H1 (cell line): Measurements from ENCODE around the gene TNFRSF6B. TPM values are rescaled to one million over a fixed set of nuclear protein-coding genes. Genes with fewer than 3 reads are reported as not detected.

Experiments used
- CTCF ChIA-PET: fragments of 300-600 bp; sonication (Branson Sonifier 250); formaldehyde crosslinking; loops from one replicate; lab custom pipeline; 2021; ENCODE audit not compliant: partially characterized antibody; lab: Charles Lee
- POLR2A ChIA-PET: fragments of 300-600 bp; sonication (Branson Sonifier 250); formaldehyde crosslinking; loops from one replicate; lab custom pipeline; 2021; ENCODE audit warnings: inconsistent platforms; ENCODE audit not compliant: partially characterized antibody; lab: Charles Lee
- DNase-seq, 2 experiments: peaks; one replicate each; pipeline versions ENCODE4 v3.0.0 to v3.0.0-alpha.2; 2010 to 2022; ENCODE audit warnings: low spot score in 2 of 2, low read depth in 1 of 2, mixed read lengths in 1 of 2
- FAIRE-seq: peaks from 2 replicates; lab custom pipeline; 2011; peaks lifted over from hg19 to GRCh38; lab: Jason Lieb, UNC
- H2AFZ ChIP-seq: 2 replicates; pipeline ENCODE4 v1.8.1; 2012; ENCODE audit warnings: low read length, inconsistent platforms
- H2AK5ac ChIP-seq: 2 replicates; pipeline ENCODE4 v1.6.1; 2013; ENCODE audit warnings: low read depth, low read length
- H2BK120ac ChIP-seq: replicated peaks from 2 replicates; pipeline ENCODE3; 2013; ENCODE audit warnings: low read depth, low read length, inconsistent platforms
- H2BK12ac ChIP-seq: 2 replicates; pipeline ENCODE4 v1.6.1; 2013; ENCODE audit warnings: low read depth, low read length
- H2BK15ac ChIP-seq: 2 replicates; pipeline ENCODE4 v1.6.1; 2013; ENCODE audit warnings: low read length
- H2BK20ac ChIP-seq: 2 replicates; pipeline ENCODE4 v1.6.1; 2013; ENCODE audit warnings: low read length
- H2BK5ac ChIP-seq: 2 replicates; pipeline ENCODE4 v1.6.1; 2013; ENCODE audit warnings: low read depth, low read length
- H3K14ac ChIP-seq: 2 replicates; pipeline ENCODE4 v1.6.1; 2013; ENCODE audit warnings: inconsistent platforms; ENCODE audit not compliant: insufficient read length
- H3K18ac ChIP-seq: 2 replicates; pipeline ENCODE4 v1.6.1; 2013; ENCODE audit warnings: low read length; ENCODE audit errors: extremely low read depth
- H3K23ac ChIP-seq: 2 replicates; pipeline ENCODE4 v1.6.1; 2013; ENCODE audit warnings: inconsistent platforms; ENCODE audit not compliant: insufficient read length
- H3K23me2 ChIP-seq: 2 replicates; pipeline ENCODE4 v1.6.1; 2013; ENCODE audit warnings: low read depth, low read length
- H3K27ac ChIP-seq: 2 replicates; pipeline ENCODE4 v1.6.1; 2011; ENCODE audit warnings: low read depth, low read length, inconsistent platforms
- H3K27me3 ChIP-seq, 4 experiments: replicated peaks in 1 of 4; 1 replicate in 1 of 4; 2 replicates in 3 of 4; pipeline versions ENCODE4 v1.6.1 to v1.8.1; 2011 to 2013; ENCODE audit warnings: low read length in 3 of 4, mild to moderate bottlenecking in 3 of 4, inconsistent platforms in 2 of 4, mixed read lengths in 2 of 4, moderate library complexity in 1 of 4; ENCODE audit not compliant: control insufficient read depth in 3 of 4, insufficient read depth in 3 of 4; ENCODE audit errors: extremely low read depth in 1 of 4
- H3K36me3 ChIP-seq, 4 experiments: 2 replicates each; pipeline versions ENCODE4 v1.6.1 to v1.8.1; 2011 to 2013; ENCODE audit warnings: mild to moderate bottlenecking in 4 of 4, low read length in 3 of 4, moderate library complexity in 2 of 4, control low read depth in 1 of 4, inconsistent platforms in 1 of 4; ENCODE audit not compliant: insufficient read depth in 4 of 4, control insufficient read depth in 2 of 4
- H3K4ac ChIP-seq: replicated peaks from 2 replicates; pipeline ENCODE3; 2013; ENCODE audit warnings: low read length, low read depth, mixed read lengths, inconsistent platforms; ENCODE audit not compliant: insufficient read length
- H3K4me1 ChIP-seq, 4 experiments: replicated peaks in 1 of 4; 1 replicate in 1 of 4; 2 replicates in 3 of 4; pipeline versions ENCODE4 v1.6.1 to v1.8.1; 2011 to 2013; ENCODE audit warnings: low read length in 3 of 4, inconsistent platforms in 2 of 4, mixed read lengths in 1 of 4; ENCODE audit not compliant: insufficient read depth in 4 of 4, control insufficient read depth in 3 of 4
- H3K4me2 ChIP-seq, 2 experiments: 2 replicates each; pipeline versions ENCODE4 v1.6.1 to v1.8.1; 2011 to 2013; ENCODE audit warnings: low read depth in 2 of 2, low read length in 2 of 2, control low read depth in 1 of 2, inconsistent platforms in 1 of 2, mild to moderate bottlenecking in 1 of 2; ENCODE audit not compliant: insufficient read depth in 1 of 2
- H3K4me3 ChIP-seq, 4 experiments: fragments of 200-600, 300-600 bp in 1 of 4; sonication (generic), shearing (Covaris generic), sonication (Bioruptor Twin) in 1 of 4; 2 replicates each; pipeline versions ENCODE4 v1.5.1 to v1.8.1; 2011 to 2016; ENCODE audit warnings: low read length in 4 of 4, low read depth in 3 of 4, control low read depth in 2 of 4, inconsistent platforms in 2 of 4, mild to moderate bottlenecking in 2 of 4, mixed read lengths in 1 of 4, moderate library complexity in 1 of 4; ENCODE audit not compliant: insufficient read depth in 2 of 4; ENCODE audit errors: extremely low read depth in 1 of 4
- H3K56ac ChIP-seq: replicated peaks from 2 replicates; pipeline ENCODE3; 2013; ENCODE audit warnings: low read depth, mild to moderate bottlenecking, mixed read lengths, low read length, inconsistent platforms; ENCODE audit not compliant: insufficient read length
- H3K79me1 ChIP-seq: 2 replicates; pipeline ENCODE4 v1.6.1; 2013; ENCODE audit warnings: low read depth, low read length, control low read depth
- H3K79me2 ChIP-seq, 2 experiments: 2 replicates each; pipeline versions ENCODE4 v1.6.1 to v1.8.1; 2012 to 2013; ENCODE audit warnings: low read length in 2 of 2, mild to moderate bottlenecking in 2 of 2, inconsistent platforms in 1 of 2; ENCODE audit not compliant: insufficient read depth in 2 of 2, control insufficient read depth in 1 of 2
- H3K9ac ChIP-seq, 4 experiments: replicated peaks in 1 of 4; 1 replicate in 1 of 4; 2 replicates in 3 of 4; pipeline versions ENCODE4 v1.6.1 to v1.8.1; 2011 to 2013; ENCODE audit warnings: low read depth in 3 of 4, low read length in 3 of 4, control low read depth in 2 of 4, mild to moderate bottlenecking in 2 of 4, moderate library complexity in 2 of 4, inconsistent platforms in 1 of 4; ENCODE audit errors: extremely low read depth in 1 of 4
- H3K9me3 ChIP-seq, 2 experiments: 2 replicates each; pipeline versions ENCODE4 v1.6.1 to v1.8.1; 2012 to 2013; ENCODE audit warnings: mild to moderate bottlenecking in 2 of 2, moderate library complexity in 2 of 2, control low read depth in 1 of 2, inconsistent platforms in 1 of 2, low read depth in 1 of 2, low read length in 1 of 2, mixed read lengths in 1 of 2; ENCODE audit not compliant: insufficient read depth in 2 of 2
- H4K20me1 ChIP-seq, 2 experiments: replicated peaks in 1 of 2; 2 replicates each; pipeline versions ENCODE3 to v1.8.1; 2011 to 2013; ENCODE audit warnings: inconsistent platforms in 2 of 2, low read length in 2 of 2, mild to moderate bottlenecking in 1 of 2; ENCODE audit not compliant: insufficient read depth in 2 of 2, control insufficient read depth in 1 of 2
- H4K5ac ChIP-seq: 2 replicates; pipeline ENCODE4 v1.6.1; 2013; ENCODE audit warnings: low read length, low read depth, mixed read lengths, inconsistent platforms; ENCODE audit not compliant: insufficient read length
- H4K8ac ChIP-seq: 2 replicates; pipeline ENCODE4 v1.8.0; 2013; ENCODE audit warnings: mild to moderate bottlenecking, moderate library complexity, low read length, inconsistent platforms; ENCODE audit not compliant: insufficient read depth; ENCODE audit errors: extremely low read depth
- H4K91ac ChIP-seq: replicated peaks from 2 replicates; pipeline ENCODE3; 2013; ENCODE audit warnings: low read length, mixed read lengths, inconsistent platforms; ENCODE audit not compliant: insufficient read length
- CREB1 ChIP-seq: IDR thresholded peaks from 2 replicates; pipeline ENCODE4 v1.6.1; 2012; ENCODE audit warnings: inconsistent platforms
- EZH2 ChIP-seq: fragments of 200-600 bp; sonication (generic); IDR thresholded peaks from 2 replicates; pipeline ENCODE4 v1.7.1; 2012; ENCODE audit warnings: low read depth, mild to moderate bottlenecking, moderate library complexity, low read length, inconsistent platforms; ENCODE audit not compliant: severe bottlenecking
- FOSL1 ChIP-seq: IDR thresholded peaks from 2 replicates; pipeline ENCODE4 v1.6.1; 2011; ENCODE audit warnings: mild to moderate bottlenecking, low read depth, low read length, moderate library complexity; ENCODE audit not compliant: insufficient read depth
- HDAC6 ChIP-seq: IDR thresholded peaks from one replicate; pipeline ENCODE4 v1.7.1; 2012; ENCODE audit warnings: low read depth, mild to moderate bottlenecking, inconsistent platforms, low read length, moderate library complexity
- JUND ChIP-seq: IDR thresholded peaks from 2 replicates; pipeline ENCODE4 v1.6.1; 2011; ENCODE audit warnings: mild to moderate bottlenecking, improper control_type of control experiment, low read length
- NRF1 ChIP-seq: IDR thresholded peaks from 2 replicates; pipeline ENCODE4 v1.6.1; 2011; ENCODE audit warnings: mild to moderate bottlenecking, low read depth, low read length, improper control_type of control experiment
- PHF8 ChIP-seq: fragments of 200-600 bp; sonication (generic); conservative IDR thresholded peaks from 2 replicates; pipeline ENCODE4 v1.7.1; 2012; ENCODE audit warnings: low read depth, mild to moderate bottlenecking, inconsistent platforms, low read length, moderate library complexity
- POLR2A ChIP-seq, 2 experiments: IDR thresholded peaks; 1 replicate in 1 of 2; 2 replicates in 1 of 2; pipeline ENCODE4 v1.6.1; 2011; ENCODE audit warnings: low read depth in 2 of 2, low read length in 2 of 2, mild to moderate bottlenecking in 2 of 2; ENCODE audit errors: control extremely low read depth in 1 of 2
- RAD21 ChIP-seq, 2 experiments: IDR thresholded peaks in 1 of 2; conservative IDR thresholded peaks in 1 of 2; 2 replicates each; pipeline ENCODE4 v1.6.1; 2011; ENCODE audit warnings: low read depth in 2 of 2, low read length in 2 of 2, improper control_type of control experiment in 1 of 2, inconsistent platforms in 1 of 2, mild to moderate bottlenecking in 1 of 2, moderate library complexity in 1 of 2
- SP1 ChIP-seq: IDR thresholded peaks from 2 replicates; pipeline ENCODE4 v1.6.1; 2011; ENCODE audit warnings: low read depth, low read length
- TBP ChIP-seq: IDR thresholded peaks from 2 replicates; pipeline ENCODE4 v1.6.1; 2011; ENCODE audit warnings: low read depth, low read length, improper control_type of control experiment
- WGBS, 2 experiments: shearing (Covaris generic) in 1 of 2; methylation state at CpG; one replicate each; pipeline versions ENCODE4 v1.1.6 to v1.1.7; 2013 to 2015; ENCODE audit warnings: low lambda C conversion rate in 2 of 2, mixed read lengths in 2 of 2, inconsistent platforms in 1 of 2, low coverage in 1 of 2, missing lambda C conversion rate in 1 of 2; ENCODE audit not compliant: insufficient replicate concordance in 2 of 2, insufficient coverage in 1 of 2, insufficient read length in 1 of 2; ENCODE audit errors: extremely low coverage in 1 of 2, missing lambda C conversion rate in 1 of 2; 5-methylcytosine and 5-hydroxymethylcytosine counted together
- polyA plus RNA-seq, 7 experiments: library from polyadenylated mRNA; depleted of rRNA in 3 of 7; stranded (reverse) in 5 of 7; unstranded in 2 of 7; fragments of >200 nt in 5 of 7; fragments of 200-250 nt in 2 of 7; gene quantifications; 1 replicate in 5 of 7; 2 replicates in 1 of 7; 4 replicates in 1 of 7; pipeline versions ENCODE4 v1.2.1 to v1.2.3, GENCODE V29; 2011 to 2013; ENCODE audit warnings: missing spikeins in 2 of 7, mixed read lengths in 2 of 7
- total RNA-seq: library from RNA; stranded (reverse); fragmentation: NEBNext Ultra II Directional; extraction: Animal tissue kit (Norgen Biotek cat#: 25700); gene quantifications from 2 replicates; pipeline ENCODE4 v1.2.1, GENCODE V29; 2021
- TF ChIP-seq, protein P1 (sequence below): IDR thresholded peaks from 2 replicates; pipeline ENCODE4 v1.6.1; 2011; ENCODE audit warnings: low read length, improper control_type of control experiment
- TF ChIP-seq, protein P2 (sequence below): IDR thresholded peaks from 2 replicates; pipeline ENCODE4 v1.6.1; 2011; ENCODE audit warnings: low read depth, mild to moderate bottlenecking, low read length; ENCODE audit not compliant: insufficient read depth

Gene TNFRSF6B
- total and polyA plus RNA-seq, 2 of the 8 experiments (the other 6 are each of a cell fraction or from before 2014, with no cell fraction given) = 3.1 TPM; not detected in 1

DNA sequence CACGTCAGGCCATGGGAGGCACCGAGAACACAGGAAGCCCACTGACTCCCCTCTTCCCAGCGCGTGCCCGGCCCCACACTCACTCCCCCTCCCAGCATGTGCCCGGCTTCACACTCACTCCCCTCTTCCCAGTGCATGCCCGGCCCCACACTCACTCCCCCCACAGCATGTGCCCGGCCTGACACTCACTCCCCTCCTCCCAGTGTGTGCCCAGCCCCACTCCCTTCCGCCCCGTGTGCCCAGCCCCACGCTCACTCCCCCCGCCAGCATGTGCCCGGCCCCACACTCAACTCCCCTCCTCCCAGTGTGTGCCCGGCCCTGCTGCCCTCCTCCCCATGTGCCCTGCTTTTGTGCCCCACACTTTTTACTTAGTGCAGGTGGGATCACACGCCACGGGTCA, 28.6 kb upstream of the TNFRSF6B start:
- Histone ChIP-seq H3K79me1 (no peaks in the 10 kb centered on the region; the same call in 1 of the 2 replicates), H2BK20ac (no peak overlapping the region), H2AK5ac (no peak overlapping the region), H4K8ac (no peak overlapping the region), H3K27me3 (no peaks in the 10 kb centered on the region), H3K9me3 (no peaks in the 10 kb centered on the region), H4K91ac (no peak overlapping the region), H3K4me1 (no peaks in the 10 kb centered on the region), H3K56ac (no peak overlapping the region), H3K79me2 (no peaks in the 10 kb centered on the region), H3K36me3 (peaks cover 2 to 25% (median 15%) of the 10 kb centered on the region in 4 experiments; a peak in 7 of 8 replicates), H4K5ac (no peak overlapping the region), H2BK15ac (no peak overlapping the region), H3K27ac (no peak overlapping the region), H3K9ac (no peak overlapping the region), H3K14ac (no peak overlapping the region), H4K20me1 (peaks cover 2 to 6% of the 10 kb centered on the region in 2 experiments), H3K4me3 (no peak overlapping the region), H2AFZ (no peak overlapping the region), H3K23me2 (no peaks in the 10 kb centered on the region), H3K18ac (no peak overlapping the region), H2BK5ac (no peak overlapping the region), H2BK12ac (no peak overlapping the region), H3K4me2 (no peak overlapping the region), H2BK120ac (no peak overlapping the region), H3K23ac (no peak overlapping the region), H3K4ac (no peak overlapping the region)
- FAIRE-seq (no peak), DNase-seq (no peak)
- CTCF ChIA-PET = interaction anchor here (1.1 kb wide), 1 partner anchor 49 kb away, joined by 3 read pairs; no protein-coding TSS in a partner anchor
- WGBS, 2 experiments = 88% methylated on average over 9 of the region's 16 CpGs; no CpG with 5 or more reads in 1 of the 2 experiments
- POLR2A ChIA-PET = interaction anchor here (0.6 to 1.6 kb wide), 5 partner anchors 9 to 47 kb away, joined by 3 to 4 read pairs (median 3); no protein-coding TSS in a partner anchor
- TF ChIP-seq, protein P1, sequence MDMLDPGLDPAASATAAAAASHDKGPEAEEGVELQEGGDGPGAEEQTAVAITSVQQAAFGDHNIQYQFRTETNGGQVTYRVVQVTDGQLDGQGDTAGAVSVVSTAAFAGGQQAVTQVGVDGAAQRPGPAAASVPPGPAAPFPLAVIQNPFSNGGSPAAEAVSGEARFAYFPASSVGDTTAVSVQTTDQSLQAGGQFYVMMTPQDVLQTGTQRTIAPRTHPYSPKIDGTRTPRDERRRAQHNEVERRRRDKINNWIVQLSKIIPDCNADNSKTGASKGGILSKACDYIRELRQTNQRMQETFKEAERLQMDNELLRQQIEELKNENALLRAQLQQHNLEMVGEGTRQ = no peak
- TF ChIP-seq NRF1 (no peak), CREB1 (no peak), FOSL1 (no peak), PHF8 (no peak), JUND (no peak), RAD21 (IDR thresholded peaks at IDR 0.05 in 1 of 2, conservative IDR thresholded peaks at IDR 0.05 in 1 of 2; ENCODE audit: low read depth in 2 of 2, low read length in 2 of 2) (no peak), HDAC6 (no peak), POLR2A (IDR thresholded peaks at IDR 0.05; ENCODE audit: control extremely low read depth in 1 of 2, low read depth in 2 of 2, low read length in 2 of 2) (no peak), SP1 (no peak), TBP (no peak), EZH2 (no peak)
- TF ChIP-seq, protein P2, sequence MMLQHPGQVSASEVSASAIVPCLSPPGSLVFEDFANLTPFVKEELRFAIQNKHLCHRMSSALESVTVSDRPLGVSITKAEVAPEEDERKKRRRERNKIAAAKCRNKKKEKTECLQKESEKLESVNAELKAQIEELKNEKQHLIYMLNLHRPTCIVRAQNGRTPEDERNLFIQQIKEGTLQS = no peak
